Umbilical cord (tissue), 2 donors: ENCODE results near the gene DNAJA3. TPM values are rescaled to one million over a fixed set of nuclear protein-coding genes. Genes with fewer than 3 reads are reported as not detected.

ENCODE experiments used
- DNase-seq: peaks from one replicate; pipeline ENCODE4 v3.0.0-alpha.2; 2015; ENCODE audit warnings: low spot score
- total RNA-seq: library from RNA; depleted of rRNA; stranded (reverse); fragments of >200 nt; gene quantifications from one replicate; pipeline ENCODE4 v1.2.3, GENCODE V29; 2014; ENCODE audit warnings: low replicate concordance; ENCODE audit not compliant: insufficient read depth

Gene DNAJA3
- total RNA-seq, 1 donor from 2014 or later, result 17.1 TPM

GRCh38 chr16:4433228-4433627, 7.6 kb downstream of the DNAJA3 start:
- DNase-seq, result no peak

DNA sequence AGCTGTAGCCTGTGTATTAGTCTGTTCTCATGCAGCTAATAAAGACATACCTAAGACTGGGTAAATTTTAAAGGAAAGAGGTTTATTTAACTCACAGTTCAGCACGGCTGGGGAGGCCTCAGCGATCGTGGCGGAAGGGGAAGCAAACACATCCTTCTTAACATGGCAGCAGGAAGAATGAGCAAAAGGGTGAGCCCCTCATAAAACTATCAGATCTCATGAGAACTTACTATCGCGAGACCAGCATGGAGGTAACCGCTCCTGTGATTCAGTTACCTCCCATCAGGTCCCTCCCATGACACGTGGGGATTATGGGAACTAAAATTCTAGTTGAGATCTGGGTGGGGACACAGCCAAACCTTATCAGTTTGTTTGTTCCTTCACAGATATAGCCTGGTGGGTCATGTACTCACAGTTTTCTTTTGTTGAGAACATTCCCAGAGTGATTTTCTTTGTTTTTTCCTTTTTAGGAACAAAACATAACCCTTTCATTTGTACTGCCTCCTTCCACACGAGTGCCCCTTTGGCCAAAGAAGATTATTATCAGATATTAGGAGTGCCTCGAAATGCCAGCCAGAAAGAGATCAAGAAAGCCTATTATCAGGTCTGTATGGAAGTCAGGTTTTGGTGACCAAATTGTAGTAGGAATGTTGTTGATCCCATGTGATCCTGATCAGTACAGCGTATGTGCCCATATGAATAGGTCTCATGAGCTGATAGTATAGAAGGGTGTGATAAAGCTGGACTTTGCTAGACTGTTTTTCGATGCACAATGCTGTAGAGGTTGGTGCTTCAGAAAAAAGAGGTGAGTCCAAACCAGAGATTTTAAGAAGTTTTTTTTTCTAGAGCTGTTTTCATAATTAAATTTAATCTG, 8.5 kb downstream of the DNAJA3 start:
- no peak for DNase-seq

DNA sequence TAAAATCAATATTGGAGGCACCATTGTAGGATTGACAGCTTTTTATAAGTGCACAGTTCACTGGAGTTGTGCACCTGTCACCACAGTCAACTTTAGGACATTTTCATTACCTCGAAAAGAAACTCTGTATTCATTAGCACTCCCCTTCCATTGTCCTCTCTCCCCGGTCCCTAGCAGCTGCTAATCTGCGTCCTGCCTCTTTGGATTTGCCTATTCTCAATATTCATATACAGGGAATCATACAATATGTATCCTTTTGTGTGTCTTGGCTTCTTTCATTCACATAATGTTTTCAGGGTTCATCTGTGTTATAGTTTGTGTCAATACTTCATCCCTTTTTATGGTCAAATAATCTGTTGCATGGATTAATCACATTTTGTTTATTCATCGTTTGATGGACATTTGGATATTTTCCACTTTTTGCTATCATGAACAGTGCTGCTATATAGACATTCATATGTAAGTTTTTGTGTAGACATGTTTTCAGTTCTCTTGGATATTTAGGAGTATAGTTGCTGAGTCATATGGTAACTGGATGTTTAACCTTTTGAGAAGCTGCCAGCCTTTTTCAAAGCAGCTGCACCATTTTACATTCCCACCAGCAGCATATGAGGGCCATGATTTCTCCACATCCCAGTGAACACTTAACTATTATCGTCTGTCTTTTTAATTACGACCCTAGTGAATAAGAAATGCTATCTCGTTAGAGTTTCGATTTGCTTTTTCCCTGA, 9.8 kb downstream of the DNAJA3 start:
- DNase-seq, result no peak

DNA sequence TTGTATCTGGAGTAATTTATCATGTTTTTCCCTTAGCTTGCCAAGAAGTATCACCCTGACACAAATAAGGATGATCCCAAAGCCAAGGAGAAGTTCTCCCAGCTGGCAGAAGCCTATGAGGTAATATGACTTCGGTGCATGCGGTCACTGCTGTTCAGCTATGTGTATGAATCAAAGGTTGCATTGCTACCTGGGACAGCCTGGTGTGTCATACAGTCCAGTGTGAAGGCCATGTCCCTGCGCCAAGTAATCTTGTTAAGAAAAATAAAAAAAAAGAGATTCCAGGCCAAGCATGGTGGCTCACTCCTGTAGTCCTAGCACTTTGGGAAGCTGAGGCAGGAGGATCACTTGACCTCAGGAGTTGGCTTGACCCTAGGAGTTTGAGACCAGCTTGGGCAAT, 11.7 kb downstream of the DNAJA3 start:
- DNase-seq, result no peak

DNA sequence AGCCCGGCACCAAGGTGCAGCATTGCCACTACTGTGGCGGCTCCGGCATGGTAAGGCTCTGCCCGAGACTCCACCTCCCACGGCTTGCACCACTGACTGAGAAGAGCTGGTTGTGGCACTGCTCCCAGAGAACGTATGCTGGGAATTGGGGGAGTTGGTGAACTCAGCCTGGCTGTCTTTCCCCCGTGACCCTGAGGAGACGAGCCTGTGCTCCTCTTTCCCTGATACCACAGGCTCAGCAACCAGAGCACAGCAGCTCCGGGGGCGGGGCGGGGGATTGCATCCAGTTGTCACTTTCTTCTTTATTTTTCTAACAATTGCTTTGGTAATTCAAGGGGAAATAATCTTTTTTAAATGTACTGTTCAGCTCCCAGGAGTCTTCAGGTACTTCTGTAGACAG, 16.7 kb downstream of the DNAJA3 start:
- no peak for DNase-seq

DNA sequence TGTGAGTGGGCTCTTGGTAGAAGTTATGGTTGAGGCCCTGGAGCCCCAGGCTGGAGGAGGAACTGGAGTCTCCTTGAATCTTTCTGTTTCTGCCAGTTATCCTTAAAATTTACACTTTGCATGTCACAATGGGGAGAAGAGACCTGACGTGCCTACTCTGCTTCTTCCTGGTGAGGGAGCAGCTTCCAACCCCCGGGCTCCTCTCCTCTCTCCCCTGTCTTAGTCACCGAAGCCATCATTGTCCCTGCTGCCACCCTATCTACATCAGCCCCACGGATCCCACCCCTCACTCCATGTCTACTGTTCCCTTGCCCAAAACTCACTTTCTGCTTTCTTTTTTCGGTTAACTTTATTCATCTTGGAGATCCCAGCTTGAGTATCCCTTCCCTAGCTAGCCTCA, 17.6 kb downstream of the DNAJA3 start:
- no peak for DNase-seq

DNA sequence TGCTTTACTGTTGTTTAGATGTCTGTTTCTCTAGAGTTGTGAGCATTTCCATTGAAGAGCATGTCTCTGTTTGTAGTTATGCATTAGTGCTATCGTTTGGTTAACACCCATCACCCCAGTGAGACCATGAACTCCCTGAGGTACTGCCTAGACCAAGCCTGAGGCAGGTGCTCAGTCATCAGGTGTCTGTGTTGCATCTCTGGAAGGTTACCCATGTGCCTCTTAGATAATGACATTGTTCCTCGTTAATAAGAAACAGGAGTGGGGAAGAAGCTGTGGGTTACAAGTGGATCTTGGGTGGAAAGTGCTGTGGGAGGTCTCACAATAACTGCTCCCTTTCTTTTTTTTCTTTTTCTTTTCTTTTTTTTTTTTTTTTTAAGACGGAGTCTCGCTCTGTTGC, 18.3 kb downstream of the DNAJA3 start:
- DNase-seq, result no peak

DNA sequence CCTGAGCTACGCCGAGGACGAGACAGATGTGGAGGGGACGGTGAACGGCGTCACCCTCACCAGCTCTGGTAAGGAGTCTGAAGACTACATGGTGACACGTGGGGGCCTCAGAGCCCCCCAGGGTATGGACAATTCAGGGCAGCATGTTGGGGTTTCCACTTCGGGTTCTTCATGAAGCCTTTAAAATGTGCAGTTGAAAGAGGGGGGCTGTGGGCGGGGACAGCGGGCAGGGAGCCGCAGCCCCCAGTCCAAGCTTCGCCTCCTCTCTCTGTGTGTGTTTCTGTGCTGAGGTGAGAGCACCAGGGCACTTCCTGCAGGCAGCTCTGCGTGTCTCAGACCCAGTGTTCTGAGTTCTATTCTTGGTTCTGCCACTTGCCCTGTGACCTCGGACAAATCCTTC, 24.8 kb downstream of the DNAJA3 start:
- DNase-seq, result no peak

DNA sequence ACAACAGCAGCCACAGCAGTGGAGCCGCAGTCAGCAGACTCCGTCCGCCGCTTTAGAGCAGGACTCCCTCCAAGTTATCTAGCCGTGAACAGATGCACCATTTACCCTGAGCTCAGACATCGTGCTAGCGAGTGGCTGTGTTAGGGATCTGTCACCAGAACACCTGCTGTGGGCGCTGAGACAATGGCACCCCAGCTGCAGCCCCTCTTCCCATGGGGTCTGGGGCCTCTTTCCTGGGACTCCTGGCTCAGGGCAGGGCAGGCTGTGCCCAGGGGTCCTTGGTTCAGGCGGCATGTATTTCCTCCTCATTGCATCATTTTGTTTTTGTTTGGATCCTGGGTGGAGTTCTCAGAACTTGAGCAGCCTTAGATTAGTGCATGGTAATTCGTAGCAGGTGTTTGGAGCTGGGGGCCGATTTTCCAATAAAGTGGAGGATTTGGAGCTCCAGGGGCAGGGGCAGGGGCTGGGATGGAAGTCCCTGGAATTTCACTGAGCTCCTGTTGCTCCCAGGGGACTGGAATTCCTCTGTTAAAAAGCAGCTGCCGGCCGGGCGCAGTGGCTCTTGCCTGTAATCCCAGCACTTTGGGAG, 25.4 kb downstream of the DNAJA3 start:
- DNase-seq, result no peak

DNA sequence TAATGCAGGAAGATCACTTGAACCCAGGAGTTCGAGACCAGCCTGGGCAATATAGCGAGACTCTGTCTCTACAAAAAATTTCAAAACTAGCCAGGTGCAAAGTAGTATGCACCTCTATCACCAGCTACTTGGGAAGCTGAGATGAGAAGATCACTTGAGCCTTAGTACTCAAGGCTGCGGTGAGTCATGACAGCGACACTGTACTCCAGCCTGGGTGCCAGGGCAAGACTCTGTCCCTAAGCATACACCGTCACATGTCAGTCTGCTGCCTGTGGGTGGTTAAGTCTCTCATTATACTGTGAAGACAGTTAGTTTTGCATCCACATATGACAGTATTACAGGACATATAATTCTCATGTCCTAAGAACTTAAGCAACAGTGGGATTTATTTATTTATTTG, 27.0 kb downstream of the DNAJA3 start:
- no peak for DNase-seq

DNA sequence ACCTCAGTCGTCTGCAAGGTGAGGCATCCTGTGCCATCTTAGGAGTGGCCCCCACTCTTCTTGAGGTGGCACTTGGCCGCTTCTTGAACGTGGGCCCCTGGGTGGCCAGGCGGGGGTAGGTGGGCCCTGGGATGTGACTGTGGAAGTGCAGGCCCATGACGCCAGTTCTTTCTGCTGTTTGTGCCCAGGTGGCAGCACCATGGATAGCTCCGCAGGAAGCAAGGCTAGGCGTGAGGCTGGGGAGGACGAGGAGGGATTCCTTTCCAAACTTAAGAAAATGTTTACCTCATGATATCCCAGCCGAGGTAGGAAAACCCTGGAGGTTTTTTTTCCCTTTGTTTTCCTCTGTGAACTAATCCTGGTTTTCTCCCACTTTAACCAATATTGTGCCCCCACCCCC, 29.0 kb downstream of the DNAJA3 start:
- DNase-seq, result no peak

DNA sequence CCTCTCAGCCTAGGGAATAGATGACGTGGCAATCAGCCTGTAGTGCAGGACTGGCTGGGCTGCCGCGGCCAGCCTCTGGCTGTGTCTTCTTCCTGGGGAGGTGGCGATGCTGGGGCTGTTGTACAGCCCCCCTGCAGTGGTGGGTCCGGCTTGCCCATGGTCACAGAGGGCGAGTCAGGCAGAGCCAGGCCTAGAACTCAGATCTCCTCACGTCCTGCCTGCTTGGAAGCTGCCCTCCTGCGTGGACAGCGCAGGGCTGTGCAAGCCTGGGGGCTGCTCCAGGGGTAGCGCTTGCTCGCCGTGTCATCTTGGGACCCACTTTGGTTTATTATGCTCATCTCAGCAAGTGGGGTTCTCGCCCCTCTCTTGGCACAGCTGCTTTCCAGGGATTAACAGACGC, 29.4 kb downstream of the DNAJA3 start:
- no peak for DNase-seq

DNA sequence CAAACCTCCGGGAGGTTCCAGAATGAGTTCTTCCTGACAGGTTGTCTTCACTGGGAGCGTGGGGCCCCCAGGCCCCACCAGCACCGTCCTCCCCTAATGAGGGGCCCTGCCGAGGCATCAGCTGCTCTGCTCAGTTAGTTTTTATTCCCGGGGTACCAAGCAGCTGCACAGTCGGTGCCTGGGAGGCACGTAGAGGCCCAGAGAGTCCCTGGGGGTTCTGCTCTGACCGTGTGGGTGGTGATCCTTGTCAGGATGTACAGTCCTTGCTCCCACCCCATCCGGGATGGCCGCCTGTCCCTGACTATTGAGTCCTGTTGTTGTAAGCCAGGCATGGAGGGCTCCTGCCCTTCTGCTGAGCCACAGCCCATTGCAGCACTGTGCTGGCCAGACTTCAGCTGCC, 30.3 kb downstream of the DNAJA3 start:
- no peak for DNase-seq

DNA sequence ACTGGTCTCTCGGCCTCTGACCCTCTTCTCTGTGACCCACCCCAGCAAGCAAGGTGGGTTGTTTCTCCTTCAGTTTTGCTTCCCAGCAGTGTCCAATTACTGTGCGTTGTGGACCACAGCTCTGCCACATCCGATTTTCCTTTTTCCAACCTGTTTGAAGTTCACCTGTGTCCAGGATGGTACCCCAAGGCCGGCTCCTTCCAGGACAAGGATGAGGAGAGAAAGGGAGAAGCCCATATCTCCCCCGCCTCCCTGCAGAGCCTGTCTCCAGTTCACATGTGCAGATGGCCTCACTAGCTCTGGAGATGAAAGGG, 35.2 kb downstream of the DNAJA3 start:
- DNase-seq, result no peak

DNA sequence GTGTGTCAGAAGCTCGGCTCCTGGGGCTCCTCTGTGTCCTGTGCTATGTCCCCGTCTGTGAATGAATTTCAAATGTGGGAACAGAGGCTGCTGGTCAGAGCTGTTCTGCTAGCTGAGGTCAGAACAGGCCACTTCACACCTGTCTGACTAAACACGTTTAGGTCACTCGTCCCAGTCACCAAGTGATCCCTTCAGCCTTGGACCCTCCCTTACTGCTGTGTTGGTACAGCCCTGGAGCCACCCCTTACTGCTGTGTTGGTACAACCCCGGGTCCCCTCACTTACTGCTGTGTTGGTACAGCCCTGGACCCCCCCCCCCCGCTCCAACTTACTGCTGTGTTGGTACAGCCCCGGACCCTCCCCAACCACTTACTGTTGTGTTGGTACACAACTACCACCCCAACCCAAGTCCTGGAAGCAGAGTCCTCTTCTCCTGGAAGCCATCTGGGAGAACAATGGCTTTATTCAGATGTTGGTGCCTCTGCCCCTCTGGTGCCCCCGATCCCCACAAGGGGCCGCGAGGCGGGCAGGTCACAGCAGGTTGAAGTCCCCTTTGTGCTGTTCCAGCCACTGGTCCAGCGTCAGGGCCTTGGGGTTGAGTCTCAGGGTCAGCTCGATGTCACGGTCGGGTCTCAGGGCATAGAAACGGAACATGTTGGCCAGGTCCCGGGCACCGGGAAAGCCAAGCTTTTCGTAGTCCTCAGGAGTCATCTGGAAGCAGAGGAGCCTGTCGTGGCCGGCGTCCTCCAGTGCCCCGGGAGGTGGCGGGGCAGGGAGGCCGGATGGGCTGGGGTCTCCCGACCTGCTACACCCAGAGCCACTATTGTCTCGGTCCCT, 35.8 kb downstream of the DNAJA3 start:
- no peak for DNase-seq

DNA sequence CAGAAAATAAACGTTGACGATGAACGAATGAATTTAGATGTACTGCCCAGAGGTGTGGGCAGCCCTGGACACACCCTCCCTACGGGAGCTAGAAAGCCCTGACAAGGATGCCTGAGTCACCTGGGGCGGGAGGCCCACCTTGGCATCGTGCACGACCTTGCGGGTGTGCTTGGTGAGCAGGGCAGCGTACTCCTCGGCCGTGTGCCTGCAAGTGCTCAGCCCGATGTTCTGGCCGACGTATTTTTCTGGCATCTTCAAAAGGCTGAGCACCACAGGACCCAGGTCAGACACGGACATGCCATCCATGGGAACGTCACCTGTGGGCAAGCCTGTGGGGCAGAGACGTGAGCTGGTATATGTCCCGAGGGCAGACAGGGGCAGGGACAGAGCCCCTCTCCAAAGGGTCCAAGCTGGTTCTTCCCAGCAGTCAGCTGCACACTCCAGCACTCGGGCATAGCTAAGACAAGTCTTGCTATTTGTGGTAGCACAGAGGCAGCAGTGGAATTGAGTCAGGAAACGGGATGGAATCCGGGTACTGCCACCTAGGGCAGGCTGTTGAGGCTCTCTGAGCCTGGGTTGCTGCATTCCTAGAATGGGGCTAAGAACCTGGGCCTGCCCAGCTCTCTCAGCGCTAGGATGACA, 38.0 kb downstream of the DNAJA3 start:
- no peak for DNase-seq

DNA sequence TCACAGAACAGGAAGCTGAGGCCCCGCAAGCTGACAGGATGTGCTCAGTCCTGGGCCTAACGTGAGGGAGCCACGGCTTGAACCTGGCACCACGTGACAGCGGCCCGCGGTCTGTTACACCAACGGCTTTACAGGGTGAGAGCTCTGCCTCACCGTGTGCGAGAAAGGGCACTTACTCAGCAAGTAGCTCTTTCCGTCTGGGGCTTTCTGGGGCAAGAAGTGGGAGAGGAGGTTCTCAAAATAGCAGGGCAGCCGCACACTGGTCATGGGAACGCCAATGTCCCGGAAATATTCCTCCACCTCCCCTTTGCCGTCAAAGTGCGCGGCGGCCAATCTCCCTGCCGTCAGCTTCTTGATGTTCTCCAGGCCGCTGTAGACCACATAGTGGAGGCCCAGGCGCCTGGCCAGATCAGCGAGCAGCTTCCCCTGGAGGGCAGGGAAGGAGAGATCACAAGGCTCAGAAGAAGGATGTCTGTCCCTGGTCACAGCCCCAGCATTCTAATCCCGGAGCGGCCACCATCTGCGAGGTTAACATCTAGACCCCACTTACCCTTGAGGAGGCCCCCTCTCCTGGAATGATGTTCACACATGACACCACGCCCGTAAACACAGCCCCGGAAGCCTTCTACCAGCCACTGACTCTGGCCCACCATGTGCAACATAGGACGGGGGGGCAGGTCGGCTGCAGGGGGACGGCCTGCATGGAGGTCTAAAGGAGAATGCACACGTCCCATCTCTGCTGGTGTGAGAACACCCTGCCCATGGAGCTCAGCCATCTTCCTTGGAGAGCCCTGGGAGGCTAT, 40.5 kb downstream of the DNAJA3 start:
- no peak for DNase-seq

DNA sequence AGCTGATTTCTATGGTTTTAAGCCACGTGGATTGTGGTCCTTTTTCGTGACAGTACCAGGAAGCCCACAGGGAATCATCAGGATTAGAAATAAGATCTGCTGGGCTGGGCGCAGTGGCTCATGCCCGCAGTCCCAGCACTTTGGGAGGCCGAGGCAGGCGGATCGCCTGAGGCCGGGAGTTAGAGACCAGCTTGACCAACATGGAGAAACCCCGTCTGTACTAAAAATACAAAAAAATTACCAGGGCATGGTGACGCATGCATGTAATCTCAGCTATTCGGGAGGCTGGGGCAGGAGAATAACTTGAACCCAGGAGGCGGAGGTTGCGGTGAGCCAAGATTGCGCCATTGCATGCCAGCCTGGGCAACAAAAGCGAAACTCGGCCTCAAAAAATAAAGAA, 42.2 kb downstream of the DNAJA3 start:
- no peak for DNase-seq

- no peak for DNase-seq
These were observed 43.3 kb downstream of the DNAJA3 start for GRCh38 chr16:4468972-4469371.

DNA sequence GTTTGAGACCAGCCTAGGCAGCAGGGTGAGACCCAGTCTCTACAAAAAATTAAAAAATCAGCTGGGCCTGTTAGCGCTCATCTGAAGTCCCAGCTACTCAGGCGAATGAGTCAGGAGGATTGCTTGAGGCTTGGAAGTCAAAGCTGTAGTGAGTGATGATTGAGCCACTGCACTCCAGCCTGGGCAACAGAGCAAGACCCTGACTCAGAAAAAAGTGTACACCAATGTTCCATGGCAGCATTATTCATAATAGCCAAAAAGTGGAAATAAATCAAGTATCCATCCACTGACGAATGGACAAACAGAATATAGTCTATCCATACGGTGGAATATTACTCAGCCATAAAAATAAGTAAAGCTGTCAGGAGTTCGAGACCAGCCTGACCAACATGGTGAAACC, 46.2 kb downstream of the DNAJA3 start:
- DNase-seq, result no peak

DNA sequence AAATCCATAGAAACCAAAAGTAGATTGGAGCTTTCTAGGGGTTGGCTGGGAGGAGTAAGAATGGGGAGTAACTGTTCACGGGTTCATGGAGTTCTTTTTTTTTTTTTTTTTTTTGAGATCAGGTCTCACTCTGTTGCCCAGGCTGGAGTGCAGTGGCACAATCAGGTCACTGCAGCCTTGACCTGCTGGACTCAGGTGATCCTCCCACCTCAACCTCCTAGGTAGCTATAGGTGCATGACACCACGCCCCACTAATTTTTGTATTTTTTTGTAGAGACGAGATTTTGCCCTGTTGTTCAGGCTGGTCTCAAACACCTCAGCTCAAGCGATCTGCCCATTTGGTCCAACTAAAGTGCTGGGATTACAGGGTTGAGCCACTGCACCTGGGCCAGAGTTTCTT, 47.2 kb downstream of the DNAJA3 start:
- DNase-seq, result no peak
